Measurements from ENCODE around the gene SNX6.

- TF ChIP-seq POLR2AphosphoS5 (IDR thresholded peaks at IDR 0.05; ENCODE audit: low read depth) (no peak), CTCF (conservative IDR thresholded peaks at IDR 0.05; ENCODE audit: low read depth in 2 of 2) (no peak), REST (IDR thresholded peaks at IDR 0.05; ENCODE audit: unreplicated experiment) (no peak), EZH2phosphoT487 (IDR thresholded peaks at IDR 0.05; ENCODE audit: unreplicated experiment) (no peak), EZH2 (IDR thresholded peaks at IDR 0.05; ENCODE audit: low read depth, unreplicated experiment) (no peak), ZNF114 (CRISPR knock-in tag; IDR thresholded peaks at IDR 0.05) (no peak), ZNF331 (CRISPR knock-in tag; IDR thresholded peaks at IDR 0.05; ENCODE audit: low read depth) (no peak), CREB1 (CRISPR knock-in tag; IDR thresholded peaks at IDR 0.05; ENCODE audit: low read depth) (no peak)
These were observed 43.8 kb upstream of the SNX6 start for GRCh38 chr14:34673702-34674101.
